Colonic mucosa (tissue), 4 donors: ENCODE results near the gene ORC1. TPM values are rescaled to one million over a fixed set of nuclear protein-coding genes. Genes with fewer than 3 reads are reported as not detected.

Experiments used
- DNase-seq: peaks from one replicate; pipeline ENCODE4 v3.0.0-alpha.2; 2020
- H3K27ac ChIP-seq: fragments of 200-600 bp; one replicate; pipeline ENCODE4 v1.8.0; 2021
- H3K27me3 ChIP-seq: fragments of 200-600 bp; one replicate; pipeline ENCODE4 v1.8.0; 2021
- H3K36me3 ChIP-seq: fragments of 200-600 bp; one replicate; pipeline ENCODE4 v1.8.0; 2021
- H3K4me1 ChIP-seq: fragments of 200-600 bp; one replicate; pipeline ENCODE4 v1.8.0; 2021; ENCODE audit warnings: mild to moderate bottlenecking
- H3K4me3 ChIP-seq: fragments of 200-600 bp; one replicate; pipeline ENCODE4 v1.8.0; 2021
- H3K9ac ChIP-seq, 2 donors: one replicate each; pipeline ENCODE4 v1.7.0; 2013; ENCODE audit warnings: control low read depth in 2 of 2, low read depth in 2 of 2, low read length in 2 of 2
- H3K9me3 ChIP-seq: fragments of 200-600 bp; one replicate; pipeline ENCODE4 v1.8.0; 2021
- intact Hi-C: fragments of 100-400 bp; cut with DNase I; formaldehyde crosslinking; loops from one replicate; pipeline ENCODE4 v1.14.1; 2022
- total RNA-seq, 2 donors: library from RNA; stranded (reverse); fragmentation: NEBNext Ultra II Directional in 1 of 2; extraction: Animal tissue kit (Norgen Biotek cat#: 25700) in 1 of 2; gene quantifications; one replicate each; pipeline ENCODE4 v1.2.1, GENCODE V29; 2021
- TF ChIP-seq, protein P1 (sequence below): fragments of 200-600 bp; IDR thresholded peaks from one replicate; pipeline ENCODE4 v1.8.0; 2022; ENCODE audit warnings: antibody characterized with exemption, mild to moderate bottlenecking
- donor health status: healthy.
- donor health status: DM: no; HTN: no; CAD: no.
- donor health status: DM: no; HTN: no; CAD: no.

The ORC1 gene
- total RNA-seq, 2 donors from 2014 or later, result 4.9 to 19.6 TPM

DNA sequence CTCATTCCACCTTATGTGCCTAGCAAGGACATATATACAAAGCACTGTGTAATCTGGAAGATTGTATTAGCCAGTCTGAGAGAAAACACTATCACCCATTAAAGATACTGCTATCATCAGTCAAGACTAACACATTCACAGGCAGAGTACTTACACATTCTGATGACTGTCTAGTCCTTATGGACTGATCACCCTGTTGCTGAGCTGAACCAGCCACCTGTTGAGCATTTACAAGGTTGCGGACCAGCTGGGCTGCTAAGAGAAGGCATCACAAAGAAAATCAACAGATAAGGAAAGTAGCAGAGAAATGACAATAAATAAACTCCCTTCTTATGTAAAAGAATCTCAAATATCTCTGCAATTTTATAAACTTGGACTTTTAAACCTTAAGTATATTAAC, 31.0 kb upstream of the ORC1 start:
- H3K9me3 ChIP-seq, result no peaks in the 10 kb centered on the region
- H3K27me3 ChIP-seq, result no peaks in the 10 kb centered on the region
- H3K27ac ChIP-seq, result no peak overlapping the region
- DNase-seq, result no peak
- no peak overlapping the region for H3K4me3 ChIP-seq
- no peaks in the 10 kb centered on the region for H3K4me1 ChIP-seq
- H3K9ac ChIP-seq, result no peak overlapping the region
- intact Hi-C loops, result no loop called here
- TF ChIP-seq, protein P1, sequence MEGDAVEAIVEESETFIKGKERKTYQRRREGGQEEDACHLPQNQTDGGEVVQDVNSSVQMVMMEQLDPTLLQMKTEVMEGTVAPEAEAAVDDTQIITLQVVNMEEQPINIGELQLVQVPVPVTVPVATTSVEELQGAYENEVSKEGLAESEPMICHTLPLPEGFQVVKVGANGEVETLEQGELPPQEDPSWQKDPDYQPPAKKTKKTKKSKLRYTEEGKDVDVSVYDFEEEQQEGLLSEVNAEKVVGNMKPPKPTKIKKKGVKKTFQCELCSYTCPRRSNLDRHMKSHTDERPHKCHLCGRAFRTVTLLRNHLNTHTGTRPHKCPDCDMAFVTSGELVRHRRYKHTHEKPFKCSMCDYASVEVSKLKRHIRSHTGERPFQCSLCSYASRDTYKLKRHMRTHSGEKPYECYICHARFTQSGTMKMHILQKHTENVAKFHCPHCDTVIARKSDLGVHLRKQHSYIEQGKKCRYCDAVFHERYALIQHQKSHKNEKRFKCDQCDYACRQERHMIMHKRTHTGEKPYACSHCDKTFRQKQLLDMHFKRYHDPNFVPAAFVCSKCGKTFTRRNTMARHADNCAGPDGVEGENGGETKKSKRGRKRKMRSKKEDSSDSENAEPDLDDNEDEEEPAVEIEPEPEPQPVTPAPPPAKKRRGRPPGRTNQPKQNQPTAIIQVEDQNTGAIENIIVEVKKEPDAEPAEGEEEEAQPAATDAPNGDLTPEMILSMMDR, result no peak
- H3K36me3 ChIP-seq, result no peaks in the 10 kb centered on the region

DNA sequence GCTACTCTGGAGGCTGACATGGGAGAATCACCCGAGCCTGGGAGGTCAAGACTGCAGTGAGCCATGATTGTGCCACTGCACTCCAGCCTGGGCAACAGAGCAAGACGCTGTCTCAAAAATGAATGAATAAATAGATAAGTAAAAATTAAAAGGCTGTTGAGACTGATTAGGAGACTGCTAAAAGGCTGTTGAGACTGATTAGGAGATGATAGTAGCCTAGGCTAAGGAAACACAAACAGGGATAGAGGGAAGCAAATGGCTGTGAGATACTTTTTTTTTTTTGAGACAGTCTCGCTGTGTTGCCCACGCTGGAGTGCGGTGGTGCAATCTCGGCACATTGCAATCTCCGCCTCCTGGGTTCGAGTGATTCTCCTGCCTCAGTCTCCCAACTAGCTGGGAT, 28.6 kb upstream of the ORC1 start:
- Histone ChIP-seq H3K9ac (no peak overlapping the region), H3K36me3 (no peaks in the 10 kb centered on the region), H3K27ac (no peak overlapping the region), H3K4me3 (no peak overlapping the region), H3K4me1 (no peaks in the 10 kb centered on the region), H3K9me3 (no peaks in the 10 kb centered on the region), H3K27me3 (no peaks in the 10 kb centered on the region)
- TF ChIP-seq, protein P1, result no peak
- intact Hi-C loops, result no loop called here
- no peak for DNase-seq

DNA sequence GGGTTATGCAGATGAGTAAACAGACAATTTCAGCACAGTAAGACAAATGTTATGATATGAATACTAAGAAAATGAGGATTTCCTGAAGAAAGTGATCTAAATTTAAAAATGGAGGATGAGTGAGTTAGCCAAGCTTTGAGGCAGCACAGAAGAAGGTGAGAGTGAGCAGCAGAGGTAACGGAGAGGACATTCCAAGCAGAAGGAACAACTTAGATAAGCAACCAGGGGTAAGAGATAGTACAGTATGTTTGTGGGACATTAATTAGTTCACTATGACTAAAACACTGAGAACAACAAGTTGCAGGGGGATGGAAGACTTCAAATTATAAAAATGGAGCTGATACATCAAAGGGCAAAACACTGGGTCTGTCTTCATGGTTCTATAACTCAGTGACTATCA, 22.9 kb upstream of the ORC1 start:
- intact Hi-C loops, result no loop called here
- Histone ChIP-seq H3K27ac (no peak overlapping the region), H3K9ac (no peak overlapping the region), H3K4me3 (no peak overlapping the region), H3K4me1 (no peaks in the 10 kb centered on the region), H3K9me3 (no peaks in the 10 kb centered on the region), H3K27me3 (no peaks in the 10 kb centered on the region), H3K36me3 (no peaks in the 10 kb centered on the region)
- TF ChIP-seq, protein P1, result no peak
- DNase-seq, result no peak

DNA sequence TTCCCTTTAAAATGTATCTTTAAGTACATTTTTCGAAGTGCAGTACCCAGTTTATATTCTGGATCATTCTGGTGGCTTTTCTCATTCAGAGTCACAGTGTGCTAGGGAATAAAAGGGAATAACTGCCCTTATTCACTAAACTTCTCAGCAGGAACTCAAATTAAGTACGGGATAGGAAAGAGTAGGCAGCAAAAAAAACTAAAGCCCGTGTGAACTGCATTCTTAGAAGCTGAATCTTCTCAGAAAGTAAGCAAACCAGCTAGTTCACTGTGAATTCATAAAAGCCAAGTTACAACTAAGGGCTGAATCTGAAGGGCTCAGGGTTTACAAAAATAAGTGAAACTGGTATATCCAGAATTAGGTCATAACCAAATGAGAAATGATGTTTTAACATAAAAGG, 22.1 kb upstream of the ORC1 start:
- H3K36me3 ChIP-seq, result no peaks in the 10 kb centered on the region

DNA sequence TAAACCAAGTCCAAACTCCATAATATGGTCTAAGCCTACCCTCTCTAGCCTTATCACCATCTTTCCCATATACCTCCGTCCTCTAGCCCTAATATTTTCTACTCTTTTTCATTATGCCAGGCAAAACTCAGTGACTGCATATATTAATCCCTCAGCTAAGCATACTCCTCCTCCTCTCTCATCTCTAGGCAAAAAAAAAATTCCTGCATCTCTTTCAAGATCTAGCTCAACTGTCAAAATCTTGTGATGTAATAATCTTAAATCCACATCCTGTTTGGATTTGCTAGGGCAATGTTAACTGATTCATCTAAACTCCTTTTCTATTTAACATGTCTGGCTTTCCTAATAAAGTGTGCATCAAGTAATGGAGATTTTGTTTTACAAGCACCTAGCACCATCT, 20.6 kb upstream of the ORC1 start:
- intact Hi-C loops, result no loop called here
- no peak overlapping the region for H3K27ac ChIP-seq
- no peaks in the 10 kb centered on the region for H3K27me3 ChIP-seq
- no peaks in the 10 kb centered on the region for H3K36me3 ChIP-seq
- DNase-seq, result no peak
- TF ChIP-seq, protein P1, result no peak
- H3K4me3 ChIP-seq, result no peak overlapping the region
- H3K9me3 ChIP-seq, result no peaks in the 10 kb centered on the region
- H3K9ac ChIP-seq, result no peak overlapping the region
- no peaks in the 10 kb centered on the region for H3K4me1 ChIP-seq

More for the DNA sequence above, 22.1 kb upstream of the ORC1 start:
- no peaks in the 10 kb centered on the region for H3K9me3 ChIP-seq
- no peak for DNase-seq
- H3K27ac ChIP-seq, result no peak overlapping the region
- no peaks in the 10 kb centered on the region for H3K27me3 ChIP-seq
- H3K4me3 ChIP-seq, result no peak overlapping the region
- H3K4me1 ChIP-seq, result no peaks in the 10 kb centered on the region
- intact Hi-C loops, result no loop called here
- TF ChIP-seq, protein P1, result no peak
- H3K9ac ChIP-seq, result no peak overlapping the region

DNA sequence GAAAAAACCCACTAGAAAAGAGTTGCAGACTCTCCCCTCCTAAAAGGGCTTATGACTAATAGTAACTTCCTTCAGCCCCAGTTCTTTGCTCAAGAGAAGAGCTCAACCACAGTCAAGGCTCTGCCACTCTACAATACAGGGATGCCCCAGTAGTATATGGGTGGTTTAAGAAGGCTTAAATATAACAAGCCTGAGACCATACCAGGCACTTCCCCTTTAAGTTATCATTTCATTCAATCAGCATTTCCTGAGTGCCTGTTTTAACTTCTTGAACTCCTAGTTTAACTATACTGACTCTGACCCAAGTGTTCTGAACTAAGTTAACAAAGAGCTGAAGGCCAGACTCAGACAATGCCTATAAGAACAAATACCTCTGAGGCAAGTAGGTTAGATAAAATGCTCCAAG, 20.0 kb upstream of the ORC1 start:
- Histone ChIP-seq H3K9ac (no peak overlapping the region), H3K27ac (no peak overlapping the region), H3K9me3 (no peaks in the 10 kb centered on the region), H3K36me3 (no peaks in the 10 kb centered on the region), H3K27me3 (no peaks in the 10 kb centered on the region), H3K4me3 (no peak overlapping the region), H3K4me1 (no peaks in the 10 kb centered on the region)
- TF ChIP-seq, protein P1, result no peak
- intact Hi-C loops, result no loop called here
- DNase-seq, result no peak
